C4-2B (cell line): ENCODE results near the gene KIR2DL1.

Experiments used
- ZFX ChIP-seq: fragments of 450-650 bp; IDR thresholded peaks from 2 replicates; pipeline ENCODE4 v1.6.1; 2017
- TF ChIP-seq, protein P1 (sequence below): fragments of 450-650 bp; conservative IDR thresholded peaks from 2 replicates; pipeline ENCODE4 v1.5.1; 2017; ENCODE audit warnings: mild to moderate bottlenecking

DNA sequence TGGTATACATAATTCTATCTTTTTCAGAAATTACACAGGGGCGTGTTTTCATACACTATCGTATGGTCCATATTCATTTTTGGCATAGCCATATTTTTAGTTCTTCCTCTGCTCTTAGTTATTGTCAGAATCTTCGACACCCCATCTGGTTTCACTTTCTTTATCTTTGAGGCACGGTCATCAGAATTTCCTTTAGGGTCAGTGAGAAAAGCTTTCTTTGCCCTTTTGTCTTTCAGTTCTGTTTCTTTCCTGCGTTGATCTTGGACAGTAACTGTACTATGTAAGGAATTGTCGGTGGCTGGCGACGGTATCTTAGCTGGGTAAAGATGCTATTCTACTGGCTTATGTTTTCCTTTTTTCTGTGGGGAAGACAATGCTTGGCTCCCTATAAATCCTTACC lies 23.2 kb downstream of the KIR2DL1 start:
- TF ChIP-seq ZFX: no peak
- TF ChIP-seq, protein P1, sequence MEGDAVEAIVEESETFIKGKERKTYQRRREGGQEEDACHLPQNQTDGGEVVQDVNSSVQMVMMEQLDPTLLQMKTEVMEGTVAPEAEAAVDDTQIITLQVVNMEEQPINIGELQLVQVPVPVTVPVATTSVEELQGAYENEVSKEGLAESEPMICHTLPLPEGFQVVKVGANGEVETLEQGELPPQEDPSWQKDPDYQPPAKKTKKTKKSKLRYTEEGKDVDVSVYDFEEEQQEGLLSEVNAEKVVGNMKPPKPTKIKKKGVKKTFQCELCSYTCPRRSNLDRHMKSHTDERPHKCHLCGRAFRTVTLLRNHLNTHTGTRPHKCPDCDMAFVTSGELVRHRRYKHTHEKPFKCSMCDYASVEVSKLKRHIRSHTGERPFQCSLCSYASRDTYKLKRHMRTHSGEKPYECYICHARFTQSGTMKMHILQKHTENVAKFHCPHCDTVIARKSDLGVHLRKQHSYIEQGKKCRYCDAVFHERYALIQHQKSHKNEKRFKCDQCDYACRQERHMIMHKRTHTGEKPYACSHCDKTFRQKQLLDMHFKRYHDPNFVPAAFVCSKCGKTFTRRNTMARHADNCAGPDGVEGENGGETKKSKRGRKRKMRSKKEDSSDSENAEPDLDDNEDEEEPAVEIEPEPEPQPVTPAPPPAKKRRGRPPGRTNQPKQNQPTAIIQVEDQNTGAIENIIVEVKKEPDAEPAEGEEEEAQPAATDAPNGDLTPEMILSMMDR: no peak
